T-cell (primary cell): ENCODE results near the gene MTMR11. TPM values are rescaled to one million over a fixed set of nuclear protein-coding genes. Genes with fewer than 3 reads are reported as not detected.
"Not testable (repeated sequence)": the region's sequence is repeated elsewhere in the genome, so short reads cannot be mapped to it uniquely, and the experiment has no call there.

Experiments
- ATAC-seq, 4 experiments: fragments of 200-7000 bp in 3 of 4; fragments of 150-1000 bp in 1 of 4; cut with Tn5 transposase; replicated peaks in 1 of 4; 1 replicate in 3 of 4; 2 replicates in 1 of 4; pipeline ENCODE4 v1.10.0; 2021; ENCODE audit warnings: moderate library complexity in 3 of 4, mild to moderate bottlenecking in 2 of 4, moderate number of reproducible peaks in 1 of 4
- CTCF ChIA-PET, 2 donors: fragments of 300-600 bp; sonication (Branson Sonifier 250); formaldehyde crosslinking; loops; one replicate each; lab custom pipeline; 2022; ENCODE audit warnings: antibody characterized with exemption in 2 of 2; lab: Charles Lee
- POLR2A ChIA-PET, 2 donors: fragments of 300-600 bp; sonication (Branson Sonifier 250); formaldehyde crosslinking; loops; one replicate each; lab custom pipeline; 2022; ENCODE audit warnings: antibody characterized with exemption in 2 of 2; lab: Charles Lee
- DNase-seq, 35 experiments: peaks; one replicate each; pipeline versions ENCODE4 v3.0.0 to v3.0.0-alpha.2; 2013 to 2023
- H3K27ac ChIP-seq: one replicate; pipeline ENCODE4 v1.5.1; 2013; ENCODE audit warnings: low read length
- H3K27me3 ChIP-seq, 2 experiments: replicated peaks in 1 of 2; 1 replicate in 1 of 2; 2 replicates in 1 of 2; pipeline versions ENCODE4 v1.6.1 to v1.7.0; 2013; ENCODE audit warnings: low read length in 1 of 2, mixed read lengths in 1 of 2; ENCODE audit not compliant: control insufficient read depth in 2 of 2, insufficient read depth in 2 of 2; ENCODE audit errors: extremely low read depth in 1 of 2
- H3K36me3 ChIP-seq, 2 donors: 1 replicate in 1 of 2; 2 replicates in 1 of 2; pipeline versions ENCODE4 v1.6.1 to v1.7.0; 2013; ENCODE audit warnings: low read length in 1 of 2; ENCODE audit not compliant: control insufficient read depth in 2 of 2, insufficient read depth in 1 of 2; ENCODE audit errors: extremely low read depth in 1 of 2
- H3K4me1 ChIP-seq, 2 experiments: 1 replicate in 1 of 2; 2 replicates in 1 of 2; pipeline versions ENCODE4 v1.6.1 to v1.7.0; 2013; ENCODE audit warnings: low read length in 2 of 2, mixed read lengths in 1 of 2; ENCODE audit not compliant: insufficient read depth in 2 of 2, control insufficient read depth in 1 of 2; ENCODE audit errors: extremely low read depth in 1 of 2
- H3K4me3 ChIP-seq, 2 donors: 1 replicate in 1 of 2; 2 replicates in 1 of 2; pipeline versions ENCODE4 v1.5.1 to v1.7.0; 2013; ENCODE audit warnings: mild to moderate bottlenecking in 2 of 2, low read length in 1 of 2, moderate library complexity in 1 of 2; ENCODE audit not compliant: control insufficient read depth in 1 of 2; ENCODE audit errors: extremely low read depth in 1 of 2
- H3K9me3 ChIP-seq: 2 replicates; pipeline ENCODE4 v1.7.0; 2013
- H3K27ac Mint-ChIP-seq, 2 donors: one replicate each; pipeline ENCODE4 v1.8.0; 2020 to 2021; ENCODE audit warnings: mild to moderate bottlenecking in 2 of 2, mixed read lengths in 2 of 2
- H3K27me3 Mint-ChIP-seq, 2 donors: one replicate each; pipeline ENCODE4 v1.8.0; 2021 to 2022; ENCODE audit warnings: mixed read lengths in 2 of 2
- H3K36me3 Mint-ChIP-seq: one replicate; pipeline ENCODE4 v1.8.0; 2021; ENCODE audit warnings: mixed read lengths
- H3K4me1 Mint-ChIP-seq, 3 donors: one replicate each; pipeline ENCODE4 v1.8.0; 2020 to 2022; ENCODE audit warnings: mixed read lengths in 3 of 3, mild to moderate bottlenecking in 1 of 3
- H3K4me3 Mint-ChIP-seq, 3 donors: one replicate each; pipeline ENCODE4 v1.8.0; 2020 to 2022; ENCODE audit warnings: mild to moderate bottlenecking in 3 of 3, mixed read lengths in 3 of 3, moderate library complexity in 3 of 3
- H3K9me3 Mint-ChIP-seq, 3 donors: one replicate each; pipeline ENCODE4 v1.8.0; 2020 to 2022; ENCODE audit warnings: mixed read lengths in 3 of 3
- WGBS: methylation state at CpG from one replicate; pipeline ENCODE4 v1.1.5; 2013; ENCODE audit warnings: missing lambda C conversion rate; ENCODE audit not compliant: insufficient coverage; 5-methylcytosine and 5-hydroxymethylcytosine counted together
- total RNA-seq, 35 experiments: library from RNA in 6 of 35; stranded (reverse) in 6 of 35; fragments of 120-200 nt in 1 of 35; gene quantifications; one replicate each; pipeline versions ENCODE4 v1.2.1 to v1.2.4 and lab custom pipeline; 2013 to 2026

Gene MTMR11
- total RNA-seq, 5 donors from 2014 or later (not counting 1 experiment from before 2014, with no cell fraction given) = 0.58 to 2.5 (median 1.5) TPM

GRCh38 chr1:149887456-149888246 is 49.0 kb downstream of the MTMR11 start:
- POLR2A ChIA-PET = interaction anchor here (0.5 to 4.1 kb wide), 27 partner anchors 14 to 1166 kb away, joined by 3 to 56 read pairs (median 4); partner anchors contain the start of genes GOLPH3L (in 2 of the 2), SF3B4 (in 2 of the 2), MINDY1 (in 1 of the 2) and OTUD7B (in 1 of the 2)
- no peaks in the 10 kb centered on the region for H3K36me3 Mint-ChIP-seq
- CTCF ChIA-PET = interaction anchor here in 1 of 2 donors (1.4 to 2.5 kb wide), 4 partner anchors 12 to 299 kb away, joined by 5 to 21 read pairs (median 9); partner anchors contain the start of gene BOLA1
- H3K4me1 ChIP-seq = peaks cover 15 to 35% of the 10 kb centered on the region in 2 experiments
- DNase-seq (peak; percentile 51 to 95 (median 77)), ATAC-seq (peak; percentile 66 to 70 (median 69))
- H3K9me3 ChIP-seq = no peaks in the 10 kb centered on the region
- no peak overlapping the region for H3K27ac Mint-ChIP-seq
- peak overlapping the region; percentile 97 for H3K27ac ChIP-seq
- H3K27me3 Mint-ChIP-seq = no peaks in the 10 kb centered on the region
- no peak overlapping the region for H3K4me3 Mint-ChIP-seq
- 0% methylated on average over 43 of the region's 46 CpGs for WGBS
- no peaks in the 10 kb centered on the region for H3K27me3 ChIP-seq
- H3K9me3 Mint-ChIP-seq = no peaks in the 10 kb centered on the region
- H3K4me1 Mint-ChIP-seq = peaks cover under 1 to 2% (median 2%) of the 10 kb centered on the region in 3 donors
- no peaks in the 10 kb centered on the region for H3K36me3 ChIP-seq
- H3K4me3 ChIP-seq = peak overlapping the region; percentile 78 to 81

GRCh38 chr1:149887196-149887455 is 49.6 kb downstream of the MTMR11 start:
- DNase-seq = peak in 1 of 35 experiments; percentile 3

DNA sequence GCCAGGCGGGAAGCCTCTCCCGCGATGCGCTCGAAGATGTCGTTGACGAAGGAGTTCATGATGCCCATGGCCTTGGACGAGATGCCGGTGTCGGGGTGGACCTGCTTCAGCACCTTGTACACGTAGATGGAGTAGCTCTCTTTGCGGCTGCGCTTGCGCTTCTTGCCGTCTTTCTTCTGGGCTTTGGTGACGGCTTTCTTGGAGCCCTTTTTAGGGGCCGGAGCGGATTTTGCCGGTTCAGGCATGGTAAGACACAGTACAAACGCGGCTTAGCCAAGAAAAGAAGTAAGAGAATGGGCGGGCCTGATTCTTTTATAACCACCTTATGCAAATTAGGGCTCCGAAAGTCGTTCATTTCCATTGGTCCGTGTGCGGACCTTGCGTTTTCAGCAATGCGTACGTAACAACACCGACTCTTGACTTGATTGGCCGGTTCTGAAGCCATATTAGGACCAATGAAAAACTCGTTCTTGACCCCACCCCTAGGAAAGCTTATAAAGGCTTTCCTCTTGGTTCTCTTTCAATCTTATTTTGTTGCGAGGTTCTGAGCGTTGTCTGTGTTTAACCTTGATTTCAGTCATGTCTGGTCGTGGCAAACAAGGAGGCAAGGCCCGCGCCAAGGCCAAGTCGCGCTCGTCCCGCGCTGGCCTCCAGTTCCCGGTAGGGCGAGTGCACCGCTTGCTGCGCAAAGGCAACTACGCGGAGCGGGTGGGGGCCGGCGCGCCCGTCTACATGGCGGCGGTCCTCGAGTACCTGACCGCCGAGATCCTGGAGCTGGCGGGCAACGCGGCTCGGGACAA is 50.1 kb downstream of the MTMR11 start:
- Histone ChIP-seq H3K36me3 (no peaks in the 10 kb centered on the region), H3K27ac (peak overlapping the region; percentile 97), H3K4me1 (peaks cover 17 to 35% of the 10 kb centered on the region in 2 experiments), H3K4me3 (peak overlapping the region; percentile 78 to 94), H3K27me3 (no peaks in the 10 kb centered on the region), H3K9me3 (no peaks in the 10 kb centered on the region)
- peaks cover 10 to 12% (median 11%) of the 10 kb centered on the region in 3 donors for H3K4me1 Mint-ChIP-seq
- CTCF ChIA-PET = interaction anchor here in 1 of 2 donors (1.0 to 2.5 kb wide), 3 partner anchors 42 to 300 kb away, joined by 4 to 21 read pairs (median 6); no protein-coding TSS in a partner anchor
- no peaks in the 10 kb centered on the region for H3K9me3 Mint-ChIP-seq
- H3K4me3 Mint-ChIP-seq = no peak overlapping the region
- no peaks in the 10 kb centered on the region for H3K27me3 Mint-ChIP-seq
- no peak overlapping the region for H3K27ac Mint-ChIP-seq
- H3K36me3 Mint-ChIP-seq = no peaks in the 10 kb centered on the region
- ATAC-seq = peak; percentile 69 to 76 (median 74)
- POLR2A ChIA-PET = interaction anchor here (0.6 to 4.1 kb wide), 22 partner anchors 9 to 810 kb away, joined by 3 to 56 read pairs (median 7); partner anchors contain the start of genes SF3B4 (in 2 of the 2), BOLA1 (in 1 of the 2), GOLPH3L (in 1 of the 2) and OTUD7B (in 1 of the 2)
- WGBS = 0% methylated on average over 53 of the region's 62 CpGs
- peak; percentile 65 to 97 (median 86) for DNase-seq

More at GRCh38 chr1:149887196-149887455, 49.6 kb downstream of the MTMR11 start:
- not testable (repeated sequence) for H3K36me3 ChIP-seq, H3K9me3 Mint-ChIP-seq, H3K36me3 Mint-ChIP-seq, ATAC-seq, H3K4me1 Mint-ChIP-seq, H3K4me3 Mint-ChIP-seq, H3K27me3 Mint-ChIP-seq, H3K27ac Mint-ChIP-seq, H3K9me3 ChIP-seq, H3K27me3 ChIP-seq
- H3K4me1 ChIP-seq = peaks cover 16 to 35% of the 10 kb centered on the region in 2 experiments
- peak overlapping the region; percentile 72 to 78 for H3K4me3 ChIP-seq
- POLR2A ChIA-PET = interaction anchor here (0.5 to 4.1 kb wide), 24 partner anchors 10 to 1166 kb away, joined by 3 to 56 read pairs (median 4); partner anchors contain the start of genes GOLPH3L (in 2 of the 2), SF3B4 (in 2 of the 2) and OTUD7B (in 1 of the 2)
- peak overlapping the region; percentile 97 for H3K27ac ChIP-seq
- CTCF ChIA-PET = interaction anchor here in 1 of 2 donors (1.4 to 2.5 kb wide), 4 partner anchors 13 to 300 kb away, joined by 5 to 21 read pairs (median 9); partner anchors contain the start of gene BOLA1
- WGBS = 0% methylated on average over 2 of the region's 13 CpGs

- H3K27ac ChIP-seq = peak overlapping the region; percentile 97
- DNase-seq (peak in 1 of 35 experiments; percentile 2), ATAC-seq (peak in 1 of 4 experiments; percentile 0)
- not testable (repeated sequence) for H3K27ac Mint-ChIP-seq, H3K4me3 Mint-ChIP-seq, H3K36me3 Mint-ChIP-seq, H3K27me3 ChIP-seq, H3K9me3 Mint-ChIP-seq, H3K9me3 ChIP-seq, H3K27me3 Mint-ChIP-seq, H3K36me3 ChIP-seq
- WGBS = 0% methylated on average over 1 of the region's 19 CpGs
- POLR2A ChIA-PET = interaction anchor here (0.7 to 4.1 kb wide), 15 partner anchors 13 to 811 kb away, joined by 3 to 56 read pairs (median 11); partner anchors contain the start of genes BOLA1 (in 1 of the 2), GOLPH3L (in 1 of the 2), OTUD7B (in 1 of the 2) and SF3B4 (in 1 of the 2)
- peak overlapping the region; percentile 78 to 94 for H3K4me3 ChIP-seq
- peaks cover 11 to 13% (median 13%) of the 10 kb centered on the region in 3 donors for H3K4me1 Mint-ChIP-seq
- peaks cover 17 to 37% of the 10 kb centered on the region in 2 experiments for H3K4me1 ChIP-seq
- CTCF ChIA-PET = interaction anchor here in 1 of 2 donors (1.0 to 1.4 kb wide), 2 partner anchors 42 kb away, joined by 4 to 6 read pairs; no protein-coding TSS in a partner anchor
Observed at GRCh38 chr1:149886121-149886395, 50.6 kb downstream of the MTMR11 start.

DNA sequence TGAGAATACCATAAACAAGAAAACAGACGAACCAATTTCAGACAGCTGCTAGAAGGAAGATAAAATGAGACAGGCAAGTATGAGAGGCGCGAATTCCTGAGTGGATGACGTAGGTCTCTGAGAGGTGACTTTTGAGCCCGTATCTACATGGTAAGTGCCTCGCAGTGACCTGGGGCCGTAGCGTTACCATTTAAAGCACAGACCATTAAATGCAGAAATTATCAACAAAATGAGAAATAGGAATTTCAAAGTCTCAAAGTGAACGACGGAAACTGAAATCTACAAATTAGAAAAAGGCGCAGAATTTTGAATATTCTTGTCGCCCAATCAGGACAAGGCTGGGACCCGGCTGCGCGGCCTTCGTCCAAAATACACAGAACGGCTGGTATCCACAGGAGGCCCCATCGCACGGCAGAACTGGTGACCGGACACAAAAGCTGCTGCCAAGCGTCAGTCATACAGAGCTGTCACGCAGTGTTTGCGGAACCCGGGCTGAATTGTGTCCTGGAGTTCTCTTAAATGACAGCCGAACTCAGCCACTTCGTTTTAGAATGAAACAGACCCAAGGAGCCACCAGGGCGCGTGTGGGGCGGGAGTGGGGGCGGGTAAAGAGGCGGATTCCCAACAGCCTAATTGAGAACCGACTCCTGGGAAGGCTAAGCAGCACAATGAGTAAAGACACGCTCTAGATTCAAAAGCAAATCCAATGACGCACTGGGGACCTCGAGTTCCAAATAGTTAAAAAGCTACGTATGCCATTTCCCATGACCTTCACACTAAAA is 51.1 kb downstream of the MTMR11 start:
- POLR2A ChIA-PET = interaction anchor here (0.7 to 4.1 kb wide), 11 partner anchors 13 to 693 kb away, joined by 3 to 56 read pairs (median 11); partner anchors contain the start of genes BOLA1 (in 1 of the 2), SF3B4 (in 1 of the 2) and VPS45 (in 1 of the 2)
- H3K36me3 ChIP-seq = no peaks in the 10 kb centered on the region
- H3K4me3 Mint-ChIP-seq = no peak overlapping the region
- no peaks in the 10 kb centered on the region for H3K9me3 ChIP-seq
- H3K36me3 Mint-ChIP-seq = no peaks in the 10 kb centered on the region
- peak; percentile 43 to 74 (median 60) for DNase-seq
- H3K4me1 ChIP-seq = peaks cover 17 to 39% of the 10 kb centered on the region in 2 experiments
- no peaks in the 10 kb centered on the region for H3K27me3 ChIP-seq
- peak overlapping the region; percentile 78 to 94 for H3K4me3 ChIP-seq
- H3K4me1 Mint-ChIP-seq = peaks cover 11 to 14% (median 13%) of the 10 kb centered on the region in 3 donors
- CTCF ChIA-PET = interaction anchor here in 1 of 2 donors (1.0 to 1.4 kb wide), 2 partner anchors 42 to 43 kb away, joined by 4 to 6 read pairs; no protein-coding TSS in a partner anchor
- peak overlapping the region; percentile 97 for H3K27ac ChIP-seq
- WGBS = 0% methylated on average over 21 of the region's 36 CpGs
- peak; percentile 1 to 5 (median 4) for ATAC-seq
- no peaks in the 10 kb centered on the region for H3K27me3 Mint-ChIP-seq
- no peaks in the 10 kb centered on the region for H3K9me3 Mint-ChIP-seq
- H3K27ac Mint-ChIP-seq = no peak overlapping the region
